Putamen (tissue), 1 donor: ENCODE data around the gene TEX11.

Experiments used
- DNase-seq: peaks from one replicate; pipeline ENCODE4 v3.0.0-alpha.2; 2016; ENCODE audit warnings: low spot score

TEX11 gene

DNA sequence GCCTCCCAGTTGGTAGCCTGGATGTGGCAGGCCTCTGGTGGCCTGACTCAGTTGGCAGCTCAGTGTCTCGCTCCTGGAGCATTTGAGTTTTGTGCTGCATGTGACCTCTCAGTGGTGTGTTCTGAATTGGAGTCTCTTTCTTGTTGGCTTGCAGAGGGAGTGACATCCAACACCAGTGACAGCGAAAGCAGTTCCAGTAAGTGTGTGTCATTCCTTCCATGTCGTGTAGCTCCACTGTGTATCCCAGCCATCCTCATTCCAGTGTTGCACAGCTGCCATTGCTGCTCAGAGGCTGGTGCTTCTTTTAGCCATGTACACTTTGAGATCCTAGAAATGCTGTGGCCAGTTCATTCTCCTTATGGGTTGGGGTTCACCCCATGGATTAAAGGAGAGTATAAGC is 411.5 kb downstream of the TEX11 start:
- DNase-seq = no peak

DNA sequence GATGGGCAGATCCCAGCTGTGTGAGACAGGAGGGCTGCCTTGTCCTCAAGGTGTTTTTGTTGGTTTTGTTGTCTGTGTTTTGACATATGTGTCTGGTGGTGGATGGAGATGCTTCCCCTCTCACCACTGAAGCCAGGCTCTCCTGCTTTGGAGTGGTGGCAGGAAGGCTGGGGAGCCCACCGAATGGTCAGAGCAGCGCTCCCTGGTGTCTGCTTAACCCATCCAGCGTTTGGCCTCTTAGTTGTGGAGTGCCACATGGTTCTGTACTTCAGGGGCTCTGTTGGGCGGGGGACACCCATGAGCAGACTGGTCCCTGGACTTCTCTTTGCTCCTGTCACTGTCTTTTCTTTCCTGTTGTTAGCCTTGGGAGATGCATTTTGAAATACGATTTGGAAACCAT is 412.0 kb downstream of the TEX11 start:
- no peak for DNase-seq

DNA sequence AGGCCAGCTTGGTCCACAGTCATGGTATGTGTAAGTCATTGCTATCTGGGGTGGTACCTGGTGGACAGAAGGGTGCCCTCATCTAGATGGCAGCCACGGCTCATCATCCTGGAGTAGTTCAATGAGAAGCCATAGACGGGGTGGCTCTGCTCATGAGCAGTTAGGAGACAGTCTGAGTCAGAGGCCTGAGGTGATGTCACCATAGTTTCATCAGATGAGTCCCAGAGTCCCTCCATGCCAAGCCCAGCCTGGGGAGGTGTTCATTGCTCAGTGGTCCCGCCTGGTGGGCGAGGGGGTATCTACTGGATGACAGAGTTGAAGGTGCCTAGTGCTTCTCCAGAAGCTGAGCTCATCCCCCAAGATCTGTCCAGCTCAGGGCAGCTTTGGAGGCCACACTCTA is 414.1 kb downstream of the TEX11 start:
- no peak for DNase-seq

DNA sequence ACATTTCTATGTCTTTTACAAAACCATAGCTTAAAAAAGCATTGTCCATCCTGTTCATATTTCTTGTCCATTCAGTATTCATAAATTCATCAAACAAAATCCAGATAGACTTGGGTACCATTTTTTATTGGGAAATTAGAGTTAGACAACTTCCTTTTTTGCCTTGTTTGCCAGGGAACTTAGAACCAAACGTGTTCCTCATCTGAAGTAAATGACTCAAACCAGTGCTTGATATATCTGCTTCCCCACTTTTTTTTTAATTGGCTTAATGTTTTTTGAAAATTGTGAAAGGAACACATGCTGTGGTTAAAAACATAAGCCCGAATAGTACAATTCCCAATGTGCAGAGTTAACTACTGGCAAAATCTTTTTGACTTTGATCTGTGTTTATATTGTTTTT is 419.7 kb downstream of the TEX11 start:
- DNase-seq = no peak

DNA sequence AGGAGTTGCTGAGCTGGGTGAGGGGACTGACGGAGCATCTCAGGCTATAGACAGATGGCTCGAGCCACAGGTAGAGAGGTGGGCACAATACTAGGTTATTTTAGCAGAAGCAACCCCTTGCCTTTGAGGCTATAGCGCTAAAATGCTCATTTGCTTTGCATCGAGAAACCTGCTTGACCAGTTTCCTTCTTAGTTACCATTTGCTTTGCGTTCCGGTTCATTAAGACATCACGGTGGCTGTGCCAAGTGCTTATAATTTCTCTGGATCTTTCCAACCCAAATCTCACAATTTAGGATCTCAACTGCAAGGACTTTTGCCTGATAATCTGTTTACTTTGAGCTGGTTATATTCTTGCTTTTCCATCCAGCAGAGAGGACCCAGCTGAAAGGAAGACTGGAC is 423.0 kb downstream of the TEX11 start:
- DNase-seq = no peak

DNA sequence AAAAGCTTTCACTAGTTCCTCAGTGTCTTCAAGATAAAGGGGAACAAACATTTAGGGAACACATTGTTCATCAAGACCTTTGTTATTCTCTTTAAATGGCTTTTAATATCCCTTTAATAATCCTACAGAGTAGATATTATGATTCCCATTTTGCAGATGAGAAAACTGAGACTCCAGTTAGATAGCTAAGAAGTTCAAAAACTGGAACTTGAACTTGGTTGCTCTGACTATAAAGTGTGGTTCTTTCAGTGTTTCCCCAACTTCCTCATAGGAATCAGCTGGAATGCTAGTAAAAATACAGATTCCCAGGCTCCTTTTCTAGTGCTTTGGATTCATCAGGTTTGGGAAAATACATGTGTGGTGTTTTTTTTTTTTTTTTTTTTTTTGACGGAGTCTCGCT is 426.2 kb downstream of the TEX11 start:
- DNase-seq = no peak

DNA sequence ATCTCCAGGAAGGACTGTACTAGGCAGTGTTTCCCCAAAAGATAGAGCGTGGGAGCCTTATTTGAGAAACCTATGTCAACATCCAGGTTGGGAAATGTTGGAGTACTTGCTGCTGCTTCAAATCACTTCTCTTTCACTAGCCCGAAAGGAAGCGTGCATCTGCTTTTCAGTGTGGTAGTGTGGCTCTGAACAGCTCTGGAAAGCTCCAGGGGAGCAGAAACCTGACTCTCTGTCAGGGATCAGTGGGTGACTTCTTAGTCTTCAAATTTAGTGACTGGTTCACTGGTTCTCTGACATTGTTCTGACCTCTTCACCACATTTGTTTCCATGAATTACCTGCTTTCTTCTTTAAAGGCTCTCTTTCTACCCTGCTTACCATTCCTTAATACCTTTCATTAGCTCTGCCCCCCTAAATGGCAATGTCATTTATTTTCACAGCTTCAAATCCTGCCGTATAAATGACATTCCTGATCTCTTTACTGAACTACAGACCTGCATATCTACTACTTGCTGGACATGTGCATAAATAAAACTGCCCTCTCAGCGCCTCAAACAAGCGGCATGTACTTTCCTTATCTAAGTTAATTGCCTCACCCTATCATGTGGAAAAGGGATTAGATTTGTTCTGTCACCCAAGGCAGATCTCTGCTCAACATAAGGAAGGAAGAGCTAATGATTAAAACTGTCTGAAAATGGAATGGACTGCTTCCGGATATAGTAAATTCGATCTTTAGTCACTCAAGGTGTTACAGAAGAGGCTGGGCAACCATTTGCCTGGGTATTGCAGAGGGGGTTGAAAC is 426.8 kb downstream of the TEX11 start:
- DNase-seq = no peak

DNA sequence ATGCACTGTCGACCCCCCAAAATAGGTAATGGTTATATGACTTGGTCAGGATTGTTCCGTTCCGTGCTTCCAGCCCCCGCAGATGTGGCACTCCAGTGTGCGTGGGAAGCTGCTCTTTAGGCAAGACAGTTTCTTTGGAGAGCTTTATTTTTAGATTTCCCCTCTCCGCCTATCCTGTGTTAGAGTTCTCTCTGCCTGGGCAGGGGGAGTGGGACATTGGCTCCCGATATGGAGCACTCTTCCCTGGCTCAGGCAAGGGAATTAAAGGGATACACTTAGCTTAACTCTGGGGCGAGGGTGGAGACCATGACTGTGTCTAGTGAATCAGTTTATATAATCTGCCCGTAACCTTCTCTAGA is 427.9 kb downstream of the TEX11 start:
- DNase-seq = peak; percentile 42

DNA sequence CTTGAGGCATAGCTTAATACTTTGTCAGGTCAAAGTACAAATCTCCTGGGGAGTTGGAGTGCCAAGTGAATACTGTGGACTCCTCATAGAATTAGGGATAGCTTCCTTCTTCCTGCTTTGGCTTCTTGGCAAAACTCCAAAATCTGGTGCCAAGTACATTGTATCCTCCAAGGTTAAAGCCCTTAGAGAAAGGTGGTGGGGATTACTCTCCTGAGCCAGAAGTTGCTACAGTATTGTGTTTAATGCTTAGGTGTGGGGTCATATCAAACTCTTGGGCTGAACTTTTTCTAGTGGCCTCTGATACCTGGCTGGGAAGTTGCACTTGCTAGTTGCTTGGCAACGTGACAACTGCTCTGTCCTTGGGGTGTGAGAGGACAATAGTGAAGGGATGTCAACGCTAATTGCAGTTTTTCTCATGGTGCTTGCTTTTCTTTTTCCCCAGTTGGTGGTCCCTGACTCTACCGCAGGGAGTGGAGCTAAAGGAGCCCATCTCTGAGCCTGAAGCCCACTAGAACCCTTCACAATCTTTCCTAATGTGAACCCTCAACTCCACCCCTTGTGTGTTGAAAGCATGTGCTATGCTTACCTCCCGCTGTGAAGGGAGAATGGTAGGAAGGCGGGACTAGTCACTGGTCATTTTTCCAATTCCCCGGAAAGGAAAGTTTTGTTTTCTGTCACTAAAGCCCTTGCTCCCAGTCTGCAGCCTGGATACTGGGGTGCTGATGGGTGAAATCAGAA is 428.4 kb downstream of the TEX11 start:
- no peak for DNase-seq

DNA sequence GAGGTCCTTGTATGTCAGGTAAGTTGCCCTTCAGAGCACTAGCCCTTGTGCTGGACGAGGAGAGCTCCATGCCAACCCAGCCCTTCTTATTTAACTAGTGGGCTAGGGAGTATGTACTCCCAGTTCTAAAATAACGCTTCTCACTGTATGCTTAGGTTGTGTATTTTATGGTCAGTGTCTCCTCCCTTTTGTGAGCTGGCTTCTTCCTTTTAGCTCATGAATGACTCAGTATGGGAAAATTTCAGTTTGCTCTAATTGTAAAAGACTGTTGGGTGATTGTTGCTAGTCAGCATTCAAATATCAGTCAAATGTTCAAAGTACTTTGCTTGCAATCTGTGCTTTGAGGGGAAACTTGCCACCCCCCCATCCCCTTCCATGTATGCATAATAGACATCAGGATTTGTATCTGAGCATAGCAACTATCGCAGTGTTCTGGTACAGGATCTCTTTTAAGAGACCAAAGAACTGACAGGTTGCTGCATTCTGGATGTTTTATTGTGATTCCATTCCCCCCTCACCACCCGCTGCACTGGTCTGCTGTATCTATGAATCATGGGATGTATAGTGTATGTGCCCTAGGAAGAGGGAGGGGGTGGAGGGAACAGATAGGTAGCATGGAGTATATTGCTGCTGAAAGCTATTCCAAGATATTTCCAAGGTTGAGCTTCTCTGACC is 429.1 kb downstream of the TEX11 start:
- DNase-seq = peak; percentile 13
